ENCODE results near the gene TSPAN11. TPM values are rescaled to one million over a fixed set of nuclear protein-coding genes. Genes with fewer than 3 reads are reported as not detected.
"Not testable (repeated sequence)": the region's sequence is repeated elsewhere in the genome, so short reads cannot be mapped to it uniquely, and the experiment has no call there.

Gene TSPAN11
- total RNA-seq, 1 donor from 2014 or later = not detected

- no peak for TF ChIP-seq CTCF (IDR thresholded peaks at IDR 0.05; ENCODE audit: insufficient read depth, low read length, severe bottlenecking)
- no peak for DNase-seq (ENCODE audit: low read depth)
- Histone ChIP-seq H3K4me3 (ENCODE audit: low read depth, low read length) (no peak overlapping the region), H3K36me3 (ENCODE audit: control insufficient read depth, insufficient read depth, low read length) (no peaks in the 10 kb centered on the region), H3K27me3 (ENCODE audit: control insufficient read depth, insufficient read depth, low read length) (peaks cover 3% of the 10 kb centered on the region)
- FAIRE-seq = no peak
Measured at GRCh38 chr12:30882706-30883105, 43.8 kb upstream of the TSPAN11 start.

DNA sequence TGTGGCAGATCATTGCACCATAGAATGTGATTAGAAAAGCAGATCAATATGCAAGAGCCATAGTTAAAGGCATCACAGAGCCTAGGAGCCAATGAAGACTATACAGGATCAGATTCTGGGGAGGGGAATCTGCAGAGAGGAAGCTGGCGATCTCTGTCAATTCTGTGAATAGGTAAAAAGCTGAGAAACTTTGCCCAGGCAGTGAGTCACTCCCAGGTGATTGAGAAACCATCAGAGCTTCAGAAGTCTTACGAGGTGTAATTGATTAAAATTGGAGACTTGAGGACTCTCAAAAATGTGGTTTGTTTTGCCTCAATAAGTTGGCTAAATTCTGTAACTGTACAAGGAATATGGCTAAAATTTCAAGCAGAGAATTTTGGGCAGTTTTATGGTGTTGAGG, 41.7 kb upstream of the TSPAN11 start:
- peak; percentile 66 for DNase-seq (ENCODE audit: low read depth)
- H3K27me3 ChIP-seq (ENCODE audit: control insufficient read depth, insufficient read depth, low read length) = no peaks in the 10 kb centered on the region
- no peaks in the 10 kb centered on the region for H3K36me3 ChIP-seq (ENCODE audit: control insufficient read depth, insufficient read depth, low read length)
- no peak overlapping the region for H3K4me3 ChIP-seq (ENCODE audit: low read depth, low read length)
- TF ChIP-seq CTCF (IDR thresholded peaks at IDR 0.05; ENCODE audit: insufficient read depth, low read length, severe bottlenecking) = no peak
- no peak for FAIRE-seq

GRCh38 chr12:30885321-30885720, 41.2 kb upstream of the TSPAN11 start:
- DNase-seq (ENCODE audit: low read depth) = no peak
- TF ChIP-seq CTCF (IDR thresholded peaks at IDR 0.05; ENCODE audit: insufficient read depth, low read length, severe bottlenecking) = no peak
- no peaks in the 10 kb centered on the region for H3K27me3 ChIP-seq (ENCODE audit: control insufficient read depth, insufficient read depth, low read length)
- FAIRE-seq = peak; percentile 90
- H3K4me3 ChIP-seq (ENCODE audit: low read depth, low read length) = no peak overlapping the region
- H3K36me3 ChIP-seq (ENCODE audit: control insufficient read depth, insufficient read depth, low read length) = no peaks in the 10 kb centered on the region

- Histone ChIP-seq H3K27me3 (ENCODE audit: control insufficient read depth, insufficient read depth, low read length) (no peaks in the 10 kb centered on the region), H3K36me3 (ENCODE audit: control insufficient read depth, insufficient read depth, low read length) (no peaks in the 10 kb centered on the region), H3K4me3 (ENCODE audit: low read depth, low read length) (no peak overlapping the region)
- TF ChIP-seq CTCF (IDR thresholded peaks at IDR 0.05; ENCODE audit: insufficient read depth, low read length, severe bottlenecking) = no peak
- no peak for DNase-seq (ENCODE audit: low read depth)
- no peak for FAIRE-seq
Measured at GRCh38 chr12:30887226-30887625, 39.3 kb upstream of the TSPAN11 start.

DNA sequence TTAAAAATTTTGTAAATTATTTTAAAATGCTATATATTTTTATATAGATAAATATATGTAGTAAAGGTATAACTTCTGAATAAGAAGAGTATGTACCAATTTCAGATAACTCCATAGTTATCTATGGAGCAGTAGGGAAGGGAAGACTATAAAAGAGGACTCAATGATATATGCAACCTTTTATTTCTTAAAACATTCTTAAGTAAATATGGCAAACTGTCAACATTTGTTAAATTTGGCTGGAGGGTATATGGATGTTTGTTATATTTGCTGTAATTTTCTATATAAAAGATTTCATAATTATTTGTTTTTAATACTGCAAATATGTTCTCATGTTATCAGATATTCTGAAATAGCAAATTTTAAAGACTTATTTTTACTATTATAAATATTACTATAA, 38.3 kb upstream of the TSPAN11 start:
- no peaks in the 10 kb centered on the region for H3K27me3 ChIP-seq (ENCODE audit: control insufficient read depth, insufficient read depth, low read length)
- TF ChIP-seq CTCF (IDR thresholded peaks at IDR 0.05; ENCODE audit: insufficient read depth, low read length, severe bottlenecking) = no peak
- DNase-seq (ENCODE audit: low read depth) (no peak), FAIRE-seq (no peak)
- no peaks in the 10 kb centered on the region for H3K36me3 ChIP-seq (ENCODE audit: control insufficient read depth, insufficient read depth, low read length)
- no peak overlapping the region for H3K4me3 ChIP-seq (ENCODE audit: low read depth, low read length)

DNA sequence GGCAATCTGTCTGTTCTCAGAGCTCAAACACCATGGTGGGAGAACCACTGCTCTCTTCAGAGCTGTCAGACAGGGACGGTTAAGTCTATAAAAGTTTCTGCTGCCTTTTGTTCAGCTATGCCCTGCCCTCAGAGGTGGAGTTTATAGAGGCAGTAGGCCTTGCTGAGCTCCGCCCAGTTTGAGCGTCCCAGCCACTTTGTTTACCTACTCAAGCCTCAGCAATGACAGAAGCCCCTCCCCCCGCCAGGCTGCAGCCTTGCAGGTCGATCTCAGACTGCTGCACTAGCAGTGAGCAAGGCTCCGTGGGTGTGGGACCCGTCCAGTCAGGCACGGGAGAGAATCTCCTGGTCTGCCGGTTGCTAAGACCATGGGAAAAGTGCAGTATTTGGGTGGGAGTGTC, 32.0 kb upstream of the TSPAN11 start:
- not testable (repeated sequence) for H3K36me3 ChIP-seq (ENCODE audit: control insufficient read depth, insufficient read depth, low read length); H3K27me3 ChIP-seq (ENCODE audit: control insufficient read depth, insufficient read depth, low read length); H3K4me3 ChIP-seq (ENCODE audit: low read depth, low read length); FAIRE-seq; DNase-seq (ENCODE audit: low read depth)
